Neural progenitor cell (in vitro differentiated cells): ENCODE measurements around the gene MDH1.
"Not testable (repeated sequence)": the region's sequence is repeated elsewhere in the genome, so short reads cannot be mapped to it uniquely, and the experiment has no call there.

Experiments
- EZH2phosphoT487 ChIP-seq: fragments of 200-600 bp; sonication (generic); IDR thresholded peaks from 2 replicates; pipeline ENCODE4 v1.6.1; 2017; ENCODE audit warnings: antibody characterized with exemption
- TF ChIP-seq, protein P1 (sequence below): fragments of 200-600 bp; sonication (generic); IDR thresholded peaks from 2 replicates; pipeline ENCODE4 v1.5.1; 2017; ENCODE audit warnings: antibody characterized with exemption, mild to moderate bottlenecking

GRCh38 chr2:63623763-63624162 lies 35.0 kb downstream of the MDH1 start:
- TF ChIP-seq, protein P1, sequence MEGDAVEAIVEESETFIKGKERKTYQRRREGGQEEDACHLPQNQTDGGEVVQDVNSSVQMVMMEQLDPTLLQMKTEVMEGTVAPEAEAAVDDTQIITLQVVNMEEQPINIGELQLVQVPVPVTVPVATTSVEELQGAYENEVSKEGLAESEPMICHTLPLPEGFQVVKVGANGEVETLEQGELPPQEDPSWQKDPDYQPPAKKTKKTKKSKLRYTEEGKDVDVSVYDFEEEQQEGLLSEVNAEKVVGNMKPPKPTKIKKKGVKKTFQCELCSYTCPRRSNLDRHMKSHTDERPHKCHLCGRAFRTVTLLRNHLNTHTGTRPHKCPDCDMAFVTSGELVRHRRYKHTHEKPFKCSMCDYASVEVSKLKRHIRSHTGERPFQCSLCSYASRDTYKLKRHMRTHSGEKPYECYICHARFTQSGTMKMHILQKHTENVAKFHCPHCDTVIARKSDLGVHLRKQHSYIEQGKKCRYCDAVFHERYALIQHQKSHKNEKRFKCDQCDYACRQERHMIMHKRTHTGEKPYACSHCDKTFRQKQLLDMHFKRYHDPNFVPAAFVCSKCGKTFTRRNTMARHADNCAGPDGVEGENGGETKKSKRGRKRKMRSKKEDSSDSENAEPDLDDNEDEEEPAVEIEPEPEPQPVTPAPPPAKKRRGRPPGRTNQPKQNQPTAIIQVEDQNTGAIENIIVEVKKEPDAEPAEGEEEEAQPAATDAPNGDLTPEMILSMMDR: not testable (repeated sequence)
- TF ChIP-seq EZH2phosphoT487: not testable (repeated sequence)
